Upper lobe of left lung (tissue), 6 donors: ENCODE data around the gene PFDN1. TPM values are rescaled to one million over a fixed set of nuclear protein-coding genes. Genes with fewer than 3 reads are reported as not detected.

Experiments used
- ATAC-seq, 2 donors: fragments of 200-7000 bp; cut with Tn5 transposase; one replicate each; pipeline ENCODE4 v1.9.1; 2022; ENCODE audit warnings: mild to moderate bottlenecking in 2 of 2, moderate library complexity in 2 of 2; ENCODE audit not compliant: low FRiP score in 2 of 2
- DNase-seq, 2 donors: peaks; one replicate each; pipeline ENCODE4 v3.0.0-alpha.2; 2019 to 2020
- H3K27ac ChIP-seq, 4 donors: fragments of 200-600 bp; sonication (generic); one replicate each; pipeline ENCODE4 v1.5.1; 2016 to 2019
- H3K27me3 ChIP-seq, 4 donors: fragments of 200-600 bp; sonication (generic); one replicate each; pipeline ENCODE4 v1.5.1; 2017 to 2019
- H3K36me3 ChIP-seq, 4 donors: fragments of 200-600 bp; sonication (generic); one replicate each; pipeline ENCODE4 v1.5.1; 2016 to 2019
- H3K4me1 ChIP-seq, 4 donors: fragments of 200-600 bp; sonication (generic); one replicate each; pipeline ENCODE4 v1.5.1; 2018 to 2019
- H3K4me3 ChIP-seq, 4 donors: fragments of 200-600 bp; sonication (generic); one replicate each; pipeline ENCODE4 v1.5.1; 2017 to 2019; ENCODE audit warnings: mild to moderate bottlenecking in 2 of 4, moderate library complexity in 1 of 4
- H3K9me3 ChIP-seq, 4 donors: fragments of 200-600 bp; sonication (generic); one replicate each; pipeline ENCODE4 v1.5.1; 2018 to 2019
- CTCF ChIP-seq, 6 experiments: fragments of 450-650 bp in 4 of 6; fragments of 200-600 bp in 2 of 6; sonication (generic) in 2 of 6; IDR thresholded peaks; one replicate each; pipeline ENCODE4 v1.5.1; 2016 to 2019; ENCODE audit warnings: antibody characterized with exemption in 6 of 6
- EP300 ChIP-seq, 4 donors: sonication (generic); formaldehyde crosslinking; IDR thresholded peaks; one replicate each; pipeline ENCODE4 v1.5.1; 2017; ENCODE audit warnings: antibody characterized with exemption in 4 of 4, control low read depth in 2 of 4
- POLR2A ChIP-seq, 4 donors: fragments of 450-650 bp; IDR thresholded peaks; one replicate each; pipeline ENCODE4 v1.5.1; 2016 to 2017; ENCODE audit warnings: antibody characterized with exemption in 4 of 4, mild to moderate bottlenecking in 2 of 4
- POLR2AphosphoS5 ChIP-seq, 2 donors: sonication (generic); formaldehyde crosslinking; IDR thresholded peaks; one replicate each; pipeline ENCODE4 v1.5.1; 2017; ENCODE audit warnings: antibody characterized with exemption in 2 of 2
- WGBS, 2 donors: methylation state at CpG; one replicate each; pipeline ENCODE4 v1.1.5; 2017 to 2018; 5-methylcytosine and 5-hydroxymethylcytosine counted together
- total RNA-seq, 6 donors: library from RNA; depleted of rRNA in 4 of 6; stranded (reverse); fragments of >200 nt in 4 of 6; gene quantifications; one replicate each; pipeline versions ENCODE4 v1.1.0 to v1.2.1, GENCODE V29; 2016 to 2021
- donor health status: DM: no; HTN: no; CAD: no; lungs with moderate emphysema.
- donor health status: DM: no; HTN: yes; CAD: no; lungs with severe emphysema.

The PFDN1 gene
- total RNA-seq, 6 donors from 2014 or later, result 44.7 to 128 (median 87.7) TPM

GRCh38 chr5:140261403-140262171, 41.3 kb downstream of the PFDN1 start:
- peak in 1 of 2 donors; percentile 92 for DNase-seq
- H3K36me3 ChIP-seq, result peaks cover 0 to 4% (median 1%) of the 10 kb centered on the region in 4 donors
- peak; percentile 27 to 66 for TF ChIP-seq POLR2AphosphoS5 (IDR thresholded peaks at IDR 0.05)
- no peak for TF ChIP-seq POLR2A (IDR thresholded peaks at IDR 0.05)
- TF ChIP-seq CTCF (IDR thresholded peaks at IDR 0.05), result peak in 1 of 6 experiments; percentile 7
- TF ChIP-seq EP300 (IDR thresholded peaks at IDR 0.05), result peak; percentile 3 to 78 (median 50)
- H3K27ac ChIP-seq, result peak overlapping the region; percentile 20 to 70 (median 68)
- no peaks in the 10 kb centered on the region for H3K9me3 ChIP-seq
- H3K4me1 ChIP-seq, result peaks cover 11 to 22% (median 17%) of the 10 kb centered on the region in 4 donors
- no peak overlapping the region for H3K4me3 ChIP-seq
- WGBS, 2 donors, result 28% methylated on average over 8 of the region's 8 CpGs
- H3K27me3 ChIP-seq, result no peaks in the 10 kb centered on the region
- ATAC-seq, result peak; percentile 90 to 96

- peak overlapping the region in 2 of 4 donors; percentile 65 to 70 for H3K27ac ChIP-seq
- no peaks in the 10 kb centered on the region for H3K9me3 ChIP-seq
- WGBS, 2 donors, result 94 to 97% methylated on average over 2 of the region's 2 CpGs
- peaks cover 13 to 26% (median 19%) of the 10 kb centered on the region in 4 donors for H3K4me1 ChIP-seq
- no peak for TF ChIP-seq POLR2A (IDR thresholded peaks at IDR 0.05)
- TF ChIP-seq POLR2AphosphoS5 (IDR thresholded peaks at IDR 0.05), result no peak
- TF ChIP-seq EP300 (IDR thresholded peaks at IDR 0.05), result no peak
- TF ChIP-seq CTCF (IDR thresholded peaks at IDR 0.05), result no peak
- no peaks in the 10 kb centered on the region for H3K27me3 ChIP-seq
- ATAC-seq (no peak), DNase-seq (no peak)
- H3K36me3 ChIP-seq, result peaks cover 0 to 4% (median 1%) of the 10 kb centered on the region in 4 donors
- no peak overlapping the region for H3K4me3 ChIP-seq
Measured at GRCh38 chr5:140260089-140260656, 42.7 kb downstream of the PFDN1 start.

GRCh38 chr5:140259500-140259899, 43.4 kb downstream of the PFDN1 start:
- TF ChIP-seq POLR2A (IDR thresholded peaks at IDR 0.05), result no peak
- peak in 1 of 2 donors; percentile 32 for TF ChIP-seq POLR2AphosphoS5 (IDR thresholded peaks at IDR 0.05)
- ATAC-seq (peak in 1 of 2 donors; percentile 45), DNase-seq (no peak)
- H3K27me3 ChIP-seq, result no peaks in the 10 kb centered on the region
- H3K4me3 ChIP-seq, result no peak overlapping the region
- H3K27ac ChIP-seq, result no peak overlapping the region
- H3K36me3 ChIP-seq, result peaks cover 0 to 4% (median 1%) of the 10 kb centered on the region in 4 donors
- WGBS, 2 donors, result 88 to 89% methylated on average over 2 of the region's 2 CpGs
- H3K4me1 ChIP-seq, result peaks cover 14 to 30% (median 22%) of the 10 kb centered on the region in 4 donors
- no peaks in the 10 kb centered on the region for H3K9me3 ChIP-seq

- no peaks in the 10 kb centered on the region for H3K27me3 ChIP-seq
- H3K27ac ChIP-seq, result no peak overlapping the region
- H3K4me3 ChIP-seq, result no peak overlapping the region
- peaks cover 19 to 37% (median 28%) of the 10 kb centered on the region in 4 donors for H3K4me1 ChIP-seq
- ATAC-seq, result no peak
- no peak for DNase-seq
- peaks cover 0 to 4% (median 1%) of the 10 kb centered on the region in 4 donors for H3K36me3 ChIP-seq
- TF ChIP-seq CTCF (IDR thresholded peaks at IDR 0.05), result no peak
- TF ChIP-seq POLR2AphosphoS5 (IDR thresholded peaks at IDR 0.05), result no peak
- no peak for TF ChIP-seq EP300 (IDR thresholded peaks at IDR 0.05)
- TF ChIP-seq POLR2A (IDR thresholded peaks at IDR 0.05), result no peak
- no peaks in the 10 kb centered on the region for H3K9me3 ChIP-seq
- WGBS, 2 donors, result 89 to 91% methylated on average over 4 of the region's 4 CpGs
Measured at GRCh38 chr5:140258873-140259272, 44.0 kb downstream of the PFDN1 start.

- no peaks in the 10 kb centered on the region for H3K9me3 ChIP-seq
- 85 to 87% methylated on average over 3 of the region's 3 CpGs for WGBS, 2 donors
- peaks cover 28 to 45% (median 37%) of the 10 kb centered on the region in 4 donors for H3K4me1 ChIP-seq
- H3K27ac ChIP-seq, result no peak overlapping the region
- peaks cover 0 to 4% (median 1%) of the 10 kb centered on the region in 4 donors for H3K36me3 ChIP-seq
- DNase-seq (no peak), ATAC-seq (no peak)
- H3K4me3 ChIP-seq, result no peak overlapping the region
- TF ChIP-seq POLR2AphosphoS5 (IDR thresholded peaks at IDR 0.05) (no peak), EP300 (IDR thresholded peaks at IDR 0.05) (no peak), CTCF (IDR thresholded peaks at IDR 0.05) (no peak), POLR2A (IDR thresholded peaks at IDR 0.05) (no peak)
- H3K27me3 ChIP-seq, result no peaks in the 10 kb centered on the region
Measured at GRCh38 chr5:140258016-140258415, 44.9 kb downstream of the PFDN1 start.
